Measurements from ENCODE around the gene NUP214. TPM values are rescaled to one million over a fixed set of nuclear protein-coding genes. Genes with fewer than 3 reads are reported as not detected.

Gene NUP214
- total RNA-seq, 4 donors from 2014 or later, result 13.2 to 75.8 (median 49.0) TPM

- Histone ChIP-seq H3K4me1 (no peaks in the 10 kb centered on the region), H3K36me3 (no peaks in the 10 kb centered on the region), H3K27ac (no peak overlapping the region), H3K4me3 (no peak overlapping the region), H3K27me3 (no peaks in the 10 kb centered on the region), H3K9me3 (no peaks in the 10 kb centered on the region)
- TF ChIP-seq CTCF (IDR thresholded peaks at IDR 0.05), result no peak
- no peak for TF ChIP-seq POLR2A (IDR thresholded peaks at IDR 0.05)
- DNase-seq, result no peak
- intact Hi-C loops (cut with DNase I; ENCODE audit: low total_unique reads), result no loop called here
These were observed 103.6 kb downstream of the NUP214 start for GRCh38 chr9:131228988-131229387.

GRCh38 chr9:131233556-131233955 lies 108.2 kb downstream of the NUP214 start:
- Histone ChIP-seq H3K4me1 (no peaks in the 10 kb centered on the region), H3K27ac (no peak overlapping the region), H3K4me3 (no peak overlapping the region), H3K36me3 (no peaks in the 10 kb centered on the region), H3K9me3 (no peaks in the 10 kb centered on the region), H3K27me3 (no peaks in the 10 kb centered on the region)
- intact Hi-C loops (cut with DNase I; ENCODE audit: low total_unique reads), result no loop called here
- no peak for DNase-seq
- TF ChIP-seq POLR2A (IDR thresholded peaks at IDR 0.05) (no peak), CTCF (IDR thresholded peaks at IDR 0.05) (no peak)

GRCh38 chr9:131233995-131234394 lies 108.6 kb downstream of the NUP214 start:
- H3K9me3 ChIP-seq, result no peaks in the 10 kb centered on the region
- no peak for TF ChIP-seq POLR2A (IDR thresholded peaks at IDR 0.05)
- no peak for TF ChIP-seq CTCF (IDR thresholded peaks at IDR 0.05)
- no peak for DNase-seq
- no peaks in the 10 kb centered on the region for H3K4me1 ChIP-seq
- H3K4me3 ChIP-seq, result no peak overlapping the region
- no peaks in the 10 kb centered on the region for H3K27me3 ChIP-seq
- no peak overlapping the region for H3K27ac ChIP-seq
- intact Hi-C loops (cut with DNase I; ENCODE audit: low total_unique reads), result no loop called here
- H3K36me3 ChIP-seq, result no peaks in the 10 kb centered on the region

GRCh38 chr9:131234799-131235479 lies 109.6 kb downstream of the NUP214 start:
- no peaks in the 10 kb centered on the region for H3K27me3 ChIP-seq
- H3K9me3 ChIP-seq, result no peaks in the 10 kb centered on the region
- no peak overlapping the region for H3K27ac ChIP-seq
- H3K4me1 ChIP-seq, result no peaks in the 10 kb centered on the region
- no peak for DNase-seq
- no peaks in the 10 kb centered on the region for H3K36me3 ChIP-seq
- no peak overlapping the region for H3K4me3 ChIP-seq
- intact Hi-C loops (cut with DNase I; ENCODE audit: low total_unique reads), result no loop called here
- TF ChIP-seq POLR2A (IDR thresholded peaks at IDR 0.05) (no peak), CTCF (IDR thresholded peaks at IDR 0.05) (no peak)

- no peaks in the 10 kb centered on the region for H3K36me3 ChIP-seq
- H3K27me3 ChIP-seq, result no peaks in the 10 kb centered on the region
- no peaks in the 10 kb centered on the region for H3K4me1 ChIP-seq
- TF ChIP-seq CTCF (IDR thresholded peaks at IDR 0.05) (no peak), POLR2A (IDR thresholded peaks at IDR 0.05) (no peak)
- H3K9me3 ChIP-seq, result no peaks in the 10 kb centered on the region
- intact Hi-C loops (cut with DNase I; ENCODE audit: low total_unique reads), result no loop called here
- no peak overlapping the region for H3K4me3 ChIP-seq
- no peak overlapping the region for H3K27ac ChIP-seq
- no peak for DNase-seq
These were observed 110.1 kb downstream of the NUP214 start for GRCh38 chr9:131235480-131235851.

Data from uterus (tissue), 4 donors.